GM12864 (cell line): ENCODE results near the gene TRPC4.

Experiments
- DNase-seq: peaks from one replicate; pipeline ENCODE4 v3.0.0-alpha.2; 2011; ENCODE audit warnings: low read depth
- H3K4me3 ChIP-seq: 2 replicates; pipeline ENCODE4 v1.5.1; 2011; ENCODE audit warnings: mild to moderate bottlenecking, low read depth, low read length, control low read depth
- CTCF ChIP-seq: IDR thresholded peaks from 2 replicates; pipeline ENCODE4 v1.5.1; 2011; ENCODE audit warnings: low read depth, mild to moderate bottlenecking, moderate library complexity, low read length, control low read depth, inconsistent platforms; ENCODE audit errors: missing control alignments

TRPC4 gene

GRCh38 chr13:37618554-37618953 lies 251.0 kb downstream of the TRPC4 start:
- no peak overlapping the region for H3K4me3 ChIP-seq
- DNase-seq: no peak
- no peak for TF ChIP-seq CTCF

GRCh38 chr13:37617173-37617572 lies 252.4 kb downstream of the TRPC4 start:
- H3K4me3 ChIP-seq: no peak overlapping the region
- DNase-seq: no peak
- no peak for TF ChIP-seq CTCF

GRCh38 chr13:37616131-37616530 lies 253.4 kb downstream of the TRPC4 start:
- TF ChIP-seq CTCF: no peak
- DNase-seq: no peak

GRCh38 chr13:37615276-37615675 lies 254.3 kb downstream of the TRPC4 start:
- DNase-seq: no peak
- no peak overlapping the region for H3K4me3 ChIP-seq
- TF ChIP-seq CTCF: no peak

More at GRCh38 chr13:37616131-37616530, 253.4 kb downstream of the TRPC4 start:
- no peak overlapping the region for H3K4me3 ChIP-seq

GRCh38 chr13:37613638-37614037 lies 255.9 kb downstream of the TRPC4 start:
- TF ChIP-seq CTCF: no peak
- DNase-seq: no peak
- no peak overlapping the region for H3K4me3 ChIP-seq

- no peak overlapping the region for H3K4me3 ChIP-seq
- DNase-seq: no peak
- TF ChIP-seq CTCF: no peak
Measured at GRCh38 chr13:37613236-37613635, 256.3 kb downstream of the TRPC4 start.

GRCh38 chr13:37608750-37609339 lies 260.7 kb downstream of the TRPC4 start:
- no peak overlapping the region for H3K4me3 ChIP-seq
- DNase-seq: no peak
- TF ChIP-seq CTCF: no peak
